Lung (tissue), 12 donors: ENCODE measurements around the gene RNPC3. TPM values are rescaled to one million over a fixed set of nuclear protein-coding genes. Genes with fewer than 3 reads are reported as not detected.

ENCODE experiments used
- ATAC-seq: fragments of 200-7000 bp; cut with Tn5 transposase; one replicate; pipeline ENCODE4 v1.9.1; 2020; ENCODE audit warnings: moderate number of reproducible peaks; ENCODE audit not compliant: insufficient read depth, low FRiP score
- DNase-seq, 3 donors: peaks; one replicate each; pipeline ENCODE4 v3.0.0-alpha.2; 2013 to 2017
- H3K27ac ChIP-seq, 2 donors: one replicate each; pipeline ENCODE4 v1.5.1; 2013; ENCODE audit warnings: mild to moderate bottlenecking in 2 of 2, moderate library complexity in 2 of 2, control low read depth in 1 of 2, inconsistent platforms in 1 of 2, low read depth in 1 of 2, low read length in 1 of 2
- H3K27me3 ChIP-seq, 3 donors: one replicate each; pipeline ENCODE4 v1.5.1; 2013; ENCODE audit warnings: low read length in 2 of 3; ENCODE audit not compliant: control insufficient read depth in 3 of 3, insufficient read depth in 3 of 3
- H3K36me3 ChIP-seq, 4 donors: one replicate each; pipeline ENCODE4 v1.5.1; 2013; ENCODE audit warnings: low read length in 4 of 4, mild to moderate bottlenecking in 1 of 4, moderate library complexity in 1 of 4; ENCODE audit not compliant: control insufficient read depth in 4 of 4, insufficient read depth in 4 of 4
- H3K4me1 ChIP-seq, 5 donors: one replicate each; pipeline ENCODE4 v1.5.1; 2013; ENCODE audit warnings: low read length in 5 of 5, mild to moderate bottlenecking in 2 of 5, moderate library complexity in 1 of 5; ENCODE audit not compliant: control insufficient read depth in 5 of 5, insufficient read depth in 5 of 5
- H3K4me3 ChIP-seq: one replicate; pipeline ENCODE4 v1.5.1; 2013; ENCODE audit warnings: mild to moderate bottlenecking, control low read depth, moderate library complexity
- H3K9ac ChIP-seq, 2 donors: one replicate each; pipeline ENCODE4 v1.5.1; 2013; ENCODE audit warnings: low read length in 2 of 2, control low read depth in 1 of 2; ENCODE audit not compliant: insufficient read depth in 1 of 2
- H3K9me3 ChIP-seq, 4 donors: one replicate each; pipeline ENCODE4 v1.5.1; 2013; ENCODE audit warnings: low read length in 3 of 4, mild to moderate bottlenecking in 1 of 4, moderate library complexity in 1 of 4; ENCODE audit not compliant: control insufficient read depth in 4 of 4, insufficient read depth in 3 of 4
- WGBS, 2 donors: extraction: QIAGEN DNeasy Blood & Tissue Kit; methylation state at CpG; one replicate each; pipeline ENCODE4 v1.1.7; 2013; 5-methylcytosine and 5-hydroxymethylcytosine counted together
- polyA plus RNA-seq, 2 donors: library from polyadenylated mRNA; stranded (reverse); fragments of 200-250 nt; gene quantifications; one replicate each; pipeline ENCODE4 v1.2.1, GENCODE V29; 2013
- total RNA-seq, 2 donors: library from RNA; depleted of rRNA in 1 of 2; stranded (reverse); fragments of >200 nt in 1 of 2; gene quantifications; one replicate each; pipeline ENCODE4 v1.2.1, GENCODE V29; 2014 to 2021
- TF ChIP-seq, protein P1 (sequence below): IDR thresholded peaks from 2 replicates; pipeline ENCODE4 v1.5.1; 2012; ENCODE audit warnings: mild to moderate bottlenecking; ENCODE audit errors: control extremely low read depth, extremely low read depth
- donor health status: control.
- donor health status: control.
- donor health status: Bipolar disorder and iron deficiency.
- donor health status: healthy.
- donor health status: DM: yes; HTN: yes; CAD: no.

RNPC3 gene
- total and polyA plus RNA-seq, 4 donors, result 10.5 to 60.5 (median 18.2) TPM

DNA sequence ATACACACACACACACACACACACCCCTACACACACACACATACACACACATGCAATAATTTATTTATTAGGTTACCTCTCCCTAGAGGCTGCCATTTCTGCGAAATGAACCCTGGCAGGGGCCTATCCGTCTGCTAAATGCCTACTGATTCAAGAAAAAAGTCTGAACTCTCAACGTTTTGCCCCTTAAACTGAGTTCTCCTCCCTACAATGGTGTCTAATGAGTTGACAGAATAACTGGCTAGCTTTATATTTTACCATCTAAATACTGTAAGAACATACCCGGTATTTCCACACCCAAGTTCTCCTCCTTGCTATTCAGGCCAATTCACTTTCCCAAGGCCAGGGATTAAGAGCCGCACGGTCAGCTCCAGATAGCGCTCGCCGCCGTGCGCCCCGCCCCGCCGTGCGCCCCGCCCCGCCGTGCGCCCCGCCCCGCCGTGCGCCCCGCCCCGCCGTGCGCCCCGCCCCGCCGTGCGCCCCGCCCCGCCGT is 339 bp upstream of the RNPC3 start:
- peak overlapping the region in 1 of 2 donors; percentile 56 for H3K27ac ChIP-seq
- DNase-seq, result peak; percentile 26 to 67 (median 59)

DNA sequence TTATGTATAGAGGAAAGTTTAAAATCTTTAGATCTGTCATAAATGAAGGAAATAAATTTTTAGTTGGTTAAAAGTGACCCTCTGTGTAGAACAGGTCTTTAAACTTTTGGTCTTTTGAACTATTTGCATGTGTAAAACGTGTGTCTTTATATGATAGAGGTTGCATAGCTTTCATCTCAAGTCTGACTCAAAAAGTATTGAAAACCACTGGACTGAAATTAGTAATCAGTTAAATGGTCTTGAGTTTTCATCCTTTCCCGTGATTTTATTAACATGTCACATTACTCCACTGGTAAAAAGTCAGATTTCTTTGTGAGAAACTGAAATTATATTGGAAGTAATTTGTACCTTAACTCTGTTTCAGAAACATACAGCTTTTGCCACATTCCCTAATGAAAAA is 1.8 kb downstream of the RNPC3 start:
- 60 to 77% methylated on average over 2 of the region's 2 CpGs for whole genome bisulfite sequencing, 2 donors
- no peaks in the 10 kb centered on the region for H3K9me3 ChIP-seq
- no peak overlapping the region for H3K9ac ChIP-seq
- no peak overlapping the region for H3K4me3 ChIP-seq
- no peaks in the 10 kb centered on the region for H3K27me3 ChIP-seq
- ATAC-seq (no peak), DNase-seq (no peak)
- TF ChIP-seq, protein P1, sequence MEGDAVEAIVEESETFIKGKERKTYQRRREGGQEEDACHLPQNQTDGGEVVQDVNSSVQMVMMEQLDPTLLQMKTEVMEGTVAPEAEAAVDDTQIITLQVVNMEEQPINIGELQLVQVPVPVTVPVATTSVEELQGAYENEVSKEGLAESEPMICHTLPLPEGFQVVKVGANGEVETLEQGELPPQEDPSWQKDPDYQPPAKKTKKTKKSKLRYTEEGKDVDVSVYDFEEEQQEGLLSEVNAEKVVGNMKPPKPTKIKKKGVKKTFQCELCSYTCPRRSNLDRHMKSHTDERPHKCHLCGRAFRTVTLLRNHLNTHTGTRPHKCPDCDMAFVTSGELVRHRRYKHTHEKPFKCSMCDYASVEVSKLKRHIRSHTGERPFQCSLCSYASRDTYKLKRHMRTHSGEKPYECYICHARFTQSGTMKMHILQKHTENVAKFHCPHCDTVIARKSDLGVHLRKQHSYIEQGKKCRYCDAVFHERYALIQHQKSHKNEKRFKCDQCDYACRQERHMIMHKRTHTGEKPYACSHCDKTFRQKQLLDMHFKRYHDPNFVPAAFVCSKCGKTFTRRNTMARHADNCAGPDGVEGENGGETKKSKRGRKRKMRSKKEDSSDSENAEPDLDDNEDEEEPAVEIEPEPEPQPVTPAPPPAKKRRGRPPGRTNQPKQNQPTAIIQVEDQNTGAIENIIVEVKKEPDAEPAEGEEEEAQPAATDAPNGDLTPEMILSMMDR, result no peak
- peaks cover 0 to 19% (median 3%) of the 10 kb centered on the region in 5 donors for H3K4me1 ChIP-seq
- H3K27ac ChIP-seq, result no peak overlapping the region
- H3K36me3 ChIP-seq, result peaks cover 2 to 17% (median 7%) of the 10 kb centered on the region in 4 donors

More for the DNA sequence above, 339 bp upstream of the RNPC3 start:
- Histone ChIP-seq H3K4me1 (peaks cover 0 to 19% (median 3%) of the 10 kb centered on the region in 5 donors), H3K9ac (no peak overlapping the region), H3K27me3 (no peaks in the 10 kb centered on the region), H3K9me3 (no peaks in the 10 kb centered on the region), H3K4me3 (no peak overlapping the region), H3K36me3 (peaks cover 0 to 6% (median 3%) of the 10 kb centered on the region in 4 donors)
- TF ChIP-seq, protein P1, result no peak
- ATAC-seq, result peak; percentile 64
- 4 to 8% methylated on average over 12 to 25 of the region's 34 CpGs for WGBS, 2 donors

DNA sequence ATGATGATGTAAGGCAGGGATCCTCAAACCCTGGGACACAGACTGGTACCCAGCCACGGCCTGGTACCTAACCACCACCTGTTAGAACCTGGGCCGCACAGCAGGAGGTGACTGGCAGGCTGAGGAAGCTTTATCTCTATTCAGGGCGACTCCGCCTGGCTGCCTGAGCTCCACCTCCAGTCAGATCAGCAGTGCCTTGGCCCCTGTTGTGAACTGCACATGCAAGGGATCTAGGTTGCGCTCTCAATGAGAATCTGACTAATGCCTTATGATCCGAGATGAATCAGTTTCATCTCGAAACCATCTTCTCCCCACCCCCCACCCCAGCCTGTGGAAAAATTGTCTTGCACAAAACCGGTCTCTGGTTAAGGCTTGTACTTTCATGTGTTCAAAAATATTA is 4.2 kb downstream of the RNPC3 start:
- Histone ChIP-seq H3K27ac (no peak overlapping the region), H3K4me1 (peaks cover 0 to 19% (median 3%) of the 10 kb centered on the region in 5 donors), H3K36me3 (peaks cover 2 to 17% (median 8%) of the 10 kb centered on the region in 4 donors), H3K27me3 (no peaks in the 10 kb centered on the region), H3K4me3 (no peak overlapping the region), H3K9me3 (no peaks in the 10 kb centered on the region), H3K9ac (no peak overlapping the region)
- ATAC-seq (no peak), DNase-seq (no peak)
- TF ChIP-seq, protein P1, result no peak
- WGBS, 2 donors, result 89 to 91% methylated on average over 8 of the region's 8 CpGs

- no peak overlapping the region for H3K9ac ChIP-seq
- no peaks in the 10 kb centered on the region for H3K27me3 ChIP-seq
- no peaks in the 10 kb centered on the region for H3K9me3 ChIP-seq
- no peak overlapping the region for H3K4me3 ChIP-seq
- peaks cover 6 to 35% (median 29%) of the 10 kb centered on the region in 4 donors for H3K36me3 ChIP-seq
- peak in 1 of 3 donors; percentile 3 for DNase-seq
- WGBS, 2 donors, result 73 to 93% methylated on average over 2 of the region's 2 CpGs
- H3K27ac ChIP-seq, result no peak overlapping the region
- ATAC-seq, result peak; percentile 31
- no peaks in the 10 kb centered on the region for H3K4me1 ChIP-seq
- TF ChIP-seq, protein P1, result no peak
Measured at GRCh38 chr1:103538226-103538625, 12.7 kb downstream of the RNPC3 start.
